ENCODE measurements around the gene ANKIB1.

DNA sequence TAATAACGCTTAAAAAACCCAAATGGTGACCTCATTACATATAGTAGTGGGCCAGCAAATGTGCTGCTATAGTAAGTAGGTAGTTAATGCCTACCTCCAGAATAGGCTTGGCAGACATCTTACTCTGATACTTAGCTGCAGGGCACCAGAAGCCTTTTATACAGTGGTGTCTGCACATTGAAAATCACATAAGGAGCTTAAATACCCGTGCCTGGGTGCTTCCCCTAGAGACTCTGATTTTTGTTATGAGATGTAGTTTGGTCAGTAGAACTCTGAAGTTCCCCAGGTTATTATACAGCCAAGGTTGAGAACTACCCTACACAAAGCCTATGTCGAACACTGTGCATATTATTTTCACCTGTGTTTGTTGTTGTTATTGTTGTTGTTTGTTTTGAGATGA lies 47.2 kb downstream of the ANKIB1 start:
- TF ChIP-seq FOXM1 (IDR thresholded peaks at IDR 0.05; ENCODE audit: borderline replicate concordance) (no peak), ARNT (IDR thresholded peaks at IDR 0.05) (no peak), SP1 (IDR thresholded peaks at IDR 0.05) (no peak), L3MBTL2 (conservative IDR thresholded peaks at IDR 0.05) (no peak), SUZ12 (IDR thresholded peaks at IDR 0.05) (no peak), FOXK2 (IDR thresholded peaks at IDR 0.05) (no peak), ELF4 (IDR thresholded peaks at IDR 0.05) (no peak), ZNF384 (IDR thresholded peaks at IDR 0.05) (no peak), CTBP1 (IDR thresholded peaks at IDR 0.05; ENCODE audit: borderline replicate concordance) (no peak), BHLHE40 (IDR thresholded peaks at IDR 0.05; ENCODE audit: borderline replicate concordance) (no peak)

Data from HEK293T (cell line).